OCI-LY7 (cell line): ENCODE results near the gene NIT2. TPM values are rescaled to one million over a fixed set of nuclear protein-coding genes. Genes with fewer than 3 reads are reported as not detected.

Experiments used
- BruUV-seq: library from RNA; stranded (reverse); fragments of 400-500 nt; replicated peaks from 2 replicates; lab custom pipeline; 2021; lab: Mats Ljungman, UMichigan
- CTCF ChIA-PET: fragments of 300-600 bp; sonication (Branson Sonifier 250); formaldehyde crosslinking; loops from one replicate; lab custom pipeline; 2022; ENCODE audit warnings: antibody characterized with exemption; ENCODE audit not compliant: unreplicated experiment; lab: Charles Lee
- POLR2A ChIA-PET: fragments of 300-600 bp; sonication (Branson Sonifier 250); formaldehyde crosslinking; loops from one replicate; lab custom pipeline; 2022; ENCODE audit warnings: antibody characterized with exemption; lab: Charles Lee
- DNase-seq: peaks from one replicate; pipeline ENCODE4 v3.0.0-alpha.2; 2015; ENCODE audit warnings: low spot score
- H2AFZ ChIP-seq: fragments of 200-600 bp; sonication (generic), shearing (Covaris generic); 2 replicates; pipeline ENCODE4 v1.6.1; 2014; ENCODE audit warnings: mild to moderate bottlenecking, antibody characterized with exemption, low read length, moderate library complexity
- H3K27ac ChIP-seq: fragments of 200-600 bp; sonication (generic); 2 replicates; pipeline ENCODE4 v1.5.1; 2014; ENCODE audit warnings: mixed run types, low read depth, mild to moderate bottlenecking, moderate library complexity, low read length, inconsistent platforms; ENCODE audit not compliant: poor library complexity, severe bottlenecking
- H3K36me3 ChIP-seq: fragments of 200-600 bp; sonication (generic); 2 replicates; pipeline ENCODE4 v1.6.1; 2014; ENCODE audit warnings: mild to moderate bottlenecking, antibody characterized with exemption, low read length, moderate library complexity, mixed read lengths; ENCODE audit not compliant: insufficient read depth
- H3K4me1 ChIP-seq: fragments of 200-600 bp; sonication (generic); 2 replicates; pipeline ENCODE4 v1.5.1; 2014; ENCODE audit warnings: mild to moderate bottlenecking, low read length; ENCODE audit not compliant: insufficient read depth, poor library complexity, severe bottlenecking
- H3K4me2 ChIP-seq: fragments of 200-600 bp; sonication (generic); 2 replicates; pipeline ENCODE4 v1.6.1; 2014; ENCODE audit warnings: mild to moderate bottlenecking, low read length
- H3K4me3 ChIP-seq: fragments of 200-600 bp; sonication (generic); 2 replicates; pipeline ENCODE4 v1.5.1; 2014; ENCODE audit warnings: mild to moderate bottlenecking, low read depth, low read length; ENCODE audit not compliant: poor library complexity, severe bottlenecking
- H3K79me2 ChIP-seq: fragments of 200-600 bp; sonication (generic); 2 replicates; pipeline ENCODE4 v1.6.1; 2016; ENCODE audit warnings: low read depth, mild to moderate bottlenecking, low read length, moderate library complexity, mixed read lengths; ENCODE audit not compliant: insufficient read depth
- H3K9me2 ChIP-seq: fragments of 200-600 bp; sonication (generic); 2 replicates; pipeline ENCODE4 v1.6.1; 2016; ENCODE audit warnings: mild to moderate bottlenecking, low read length, mixed read lengths; ENCODE audit not compliant: insufficient read depth
- H3K9me3 ChIP-seq: fragments of 200-600 bp; sonication (generic); 2 replicates; pipeline ENCODE4 v1.6.1; 2014; ENCODE audit warnings: mild to moderate bottlenecking, mixed run types, low read length, mixed read lengths
- H4K20me1 ChIP-seq: fragments of 200-600 bp; sonication (generic); 2 replicates; pipeline ENCODE4 v1.6.1; 2014; ENCODE audit warnings: mild to moderate bottlenecking, antibody characterized with exemption, low read length, moderate library complexity, mixed read lengths; ENCODE audit not compliant: insufficient read depth
- CTCF ChIP-seq: fragments of 200-600 bp; sonication (generic); conservative IDR thresholded peaks from 2 replicates; pipeline ENCODE4 v1.5.1; 2014; ENCODE audit warnings: mild to moderate bottlenecking, antibody characterized with exemption, low read length, moderate library complexity, mixed read lengths
- EZH2phosphoT487 ChIP-seq: fragments of 200-600 bp; sonication (generic); IDR thresholded peaks from 2 replicates; pipeline ENCODE4 v1.6.1; 2018; ENCODE audit warnings: low read depth, borderline replicate concordance, mild to moderate bottlenecking, mixed run types, antibody characterized with exemption, low read length, moderate library complexity, mixed read lengths
- intact Hi-C: fragments of 100-400 bp; cut with micrococcal nuclease; formaldehyde crosslinking; loops from one replicate; pipeline ENCODE4 v1.10.0; 2022; ENCODE audit not compliant: unreplicated experiment
- total RNA-seq, 2 experiments: library from RNA; depleted of rRNA in 1 of 2; stranded (reverse); fragments of >200 nt in 1 of 2; shearing (Covaris generic) in 1 of 2; gene quantifications; 2 replicates each; pipeline ENCODE4 v1.2.3, GENCODE V29; 2014 to 2022

The NIT2 gene
- total RNA-seq, 2 experiments from 2014 or later: 34.6 to 42.1 TPM

DNA sequence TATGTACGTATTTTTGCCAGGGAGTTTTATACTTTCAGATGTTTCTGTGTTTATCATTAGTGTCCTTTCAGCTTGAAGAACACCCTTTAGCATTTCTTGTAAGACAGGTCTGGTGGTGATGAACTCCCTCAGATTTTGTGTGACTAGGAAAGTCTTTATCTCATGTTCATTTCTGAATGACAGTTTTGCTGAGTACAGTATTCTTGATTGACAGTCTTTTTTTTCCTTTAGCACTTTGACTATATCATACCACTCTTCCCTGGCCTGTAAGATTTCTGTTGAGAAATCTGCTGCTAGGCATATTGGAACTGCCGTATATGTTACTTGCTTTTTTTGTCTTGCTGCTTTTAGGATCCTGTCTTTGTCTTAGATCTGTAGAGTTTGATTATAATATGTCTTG, 72.6 kb downstream of the NIT2 start:
- no peaks in the 10 kb centered on the region for H3K9me2 ChIP-seq
- TF ChIP-seq EZH2phosphoT487: no peak
- no peak for TF ChIP-seq CTCF
- H4K20me1 ChIP-seq: no peaks in the 10 kb centered on the region
- H2AFZ ChIP-seq: no peak overlapping the region
- peaks cover 16% of the 10 kb centered on the region for H3K9me3 ChIP-seq
- POLR2A ChIA-PET: interaction anchor here (0.6 kb wide), 1 partner anchor 28 kb away, joined by 3 read pairs; no protein-coding TSS in a partner anchor
- intact Hi-C loops: loop anchor here (10.0 kb wide), 1 partner anchor 1158 kb away; the partner anchor contains the start of gene TRMT10C
- H3K4me1 ChIP-seq: peaks cover 12% of the 10 kb centered on the region
- peaks cover 51% of the 10 kb centered on the region for H3K36me3 ChIP-seq
- CTCF ChIA-PET: no interaction called here
- H3K27ac ChIP-seq: no peak overlapping the region
- no TSS peak for BruUV-seq
- H3K4me3 ChIP-seq: no peak overlapping the region
- peaks cover 47% of the 10 kb centered on the region; the same call in 1 of the 2 replicates for H3K79me2 ChIP-seq
- no peak overlapping the region for H3K4me2 ChIP-seq
- DNase-seq: no peak

DNA sequence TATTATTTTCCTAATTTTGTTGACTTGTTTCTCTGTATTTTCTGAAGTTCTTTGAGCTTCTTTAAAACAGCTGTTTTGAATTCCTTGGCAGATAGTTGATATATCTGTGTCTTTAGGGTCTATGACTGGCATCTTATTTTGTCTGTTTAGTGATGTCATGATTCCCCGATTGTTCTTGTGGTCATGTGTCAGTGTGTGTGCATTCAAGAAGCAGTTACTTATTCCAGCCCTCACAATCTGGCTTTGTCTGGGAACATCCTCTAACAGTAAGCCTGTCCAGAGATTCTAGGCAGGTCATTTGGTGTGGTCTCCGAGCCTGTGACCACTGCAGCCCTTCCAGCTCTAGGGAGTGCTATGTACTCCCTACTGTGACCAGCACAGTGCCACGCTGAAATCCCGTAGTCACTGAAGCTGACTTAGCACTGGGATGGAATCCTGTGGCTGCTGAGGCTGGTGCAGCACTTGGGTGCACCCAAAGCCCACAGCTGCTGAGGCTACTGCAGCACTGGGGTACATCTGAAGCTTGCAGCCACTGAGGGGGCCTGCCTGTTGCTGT, 73.5 kb downstream of the NIT2 start:
- POLR2A ChIA-PET: no interaction called here
- BruUV-seq: no TSS peak
- intact Hi-C loops: loop anchor here (10.0 kb wide), 1 partner anchor 1157 kb away; the partner anchor contains the start of gene TRMT10C

More for the DNA sequence above, 73.5 kb downstream of the NIT2 start:
- H3K4me2 ChIP-seq: no peak overlapping the region
- DNase-seq: no peak
- no peaks in the 10 kb centered on the region for H3K9me2 ChIP-seq
- peaks cover 16% of the 10 kb centered on the region for H3K9me3 ChIP-seq
- H3K79me2 ChIP-seq: peaks cover 38% of the 10 kb centered on the region; the same call in 1 of the 2 replicates
- peaks cover 11% of the 10 kb centered on the region for H3K4me1 ChIP-seq
- H4K20me1 ChIP-seq: no peaks in the 10 kb centered on the region
- H3K27ac ChIP-seq: no peak overlapping the region
- H3K36me3 ChIP-seq: peaks cover 51% of the 10 kb centered on the region
- TF ChIP-seq CTCF (no peak), EZH2phosphoT487 (no peak)
- CTCF ChIA-PET: no interaction called here
- no peak overlapping the region for H2AFZ ChIP-seq
- H3K4me3 ChIP-seq: no peak overlapping the region

Other genes with a start within 250 kb of the NIT2 start
- not detected in 2 replicates for gene FILIP1L, start 220.3 kb upstream of the NIT2 start, total RNA-seq (2014; rRNA removed; shearing (Covaris generic))
- not detected in 2 replicates for gene FILIP1L, start 220.3 kb upstream of the NIT2 start, total RNA-seq (2022)
- gene TBC1D23, start 73.8 kb upstream of the NIT2 start, total RNA-seq (2014; rRNA removed; shearing (Covaris generic)): 12.0 and 12.7 TPM in 2 replicates
- gene TBC1D23, start 73.8 kb upstream of the NIT2 start, total RNA-seq (2022): 20.9 and 23.4 TPM in 2 replicates
- 41.2 and 45.7 TPM in 2 replicates for gene TOMM70, start 66.3 kb downstream of the NIT2 start, total RNA-seq (2014; rRNA removed; shearing (Covaris generic))
- gene TOMM70, start 66.3 kb downstream of the NIT2 start, total RNA-seq (2022): 54.5 and 54.8 TPM in 2 replicates
- gene LNP1, start 66.8 kb downstream of the NIT2 start, total RNA-seq (2014; rRNA removed; shearing (Covaris generic)): 8.8 and 8.9 TPM in 2 replicates
- gene LNP1, start 66.8 kb downstream of the NIT2 start, total RNA-seq (2022): 10.8 and 12.7 TPM in 2 replicates
- not detected in 2 replicates for gene TMEM45A, start 157.9 kb downstream of the NIT2 start, total RNA-seq (2014; rRNA removed; shearing (Covaris generic))
- 0.10 and 0.20 TPM in 2 replicates for gene TMEM45A, start 157.9 kb downstream of the NIT2 start, total RNA-seq (2022)